ENCODE data around the gene TMEM184A. TPM values are rescaled to one million over a fixed set of nuclear protein-coding genes. Genes with fewer than 3 reads are reported as not detected.

The TMEM184A gene
- total RNA-seq, 2 donors from 2014 or later, result 0.12 to 0.73 TPM

GRCh38 chr7:1539882-1540775, 15.9 kb downstream of the TMEM184A start:
- Mint-ChIP-seq H3K36me3 (no peaks in the 10 kb centered on the region), H3K9me3 (no peaks in the 10 kb centered on the region), H3K27ac (no peak overlapping the region)
- ATAC-seq (no peak), DNase-seq (ENCODE audit: low spot score in 2 of 2) (no peak)

GRCh38 chr7:1539181-1539881, 16.7 kb downstream of the TMEM184A start:
- H3K27ac Mint-ChIP-seq, result no peak overlapping the region
- no peaks in the 10 kb centered on the region for H3K9me3 Mint-ChIP-seq

GRCh38 chr7:1538544-1539180, 17.3 kb downstream of the TMEM184A start:
- ATAC-seq, result no peak
- no peaks in the 10 kb centered on the region for H3K9me3 Mint-ChIP-seq
- no peaks in the 10 kb centered on the region for H3K36me3 Mint-ChIP-seq
- no peak overlapping the region for H3K27ac Mint-ChIP-seq
- DNase-seq (ENCODE audit: low spot score in 2 of 2), result no peak

More at GRCh38 chr7:1539181-1539881, 16.7 kb downstream of the TMEM184A start:
- ATAC-seq (no peak), DNase-seq (ENCODE audit: low spot score in 2 of 2) (no peak)
- H3K36me3 Mint-ChIP-seq, result no peaks in the 10 kb centered on the region

GRCh38 chr7:1537535-1538412, 18.2 kb downstream of the TMEM184A start:
- Mint-ChIP-seq H3K27ac (peak overlapping the region in 1 of 2 donors; percentile 74), H3K36me3 (no peaks in the 10 kb centered on the region), H3K9me3 (no peaks in the 10 kb centered on the region)
- DNase-seq (ENCODE audit: low spot score in 2 of 2) (no peak), ATAC-seq (no peak)

GRCh38 chr7:1536743-1537534, 19.1 kb downstream of the TMEM184A start:
- no peak for ATAC-seq
- DNase-seq (ENCODE audit: low spot score in 2 of 2), result no peak
- Mint-ChIP-seq H3K9me3 (no peaks in the 10 kb centered on the region), H3K27ac (no peak overlapping the region), H3K36me3 (peaks cover 0 to 2% of the 10 kb centered on the region in 2 donors)

GRCh38 chr7:1536455-1536742, 19.6 kb downstream of the TMEM184A start:
- Mint-ChIP-seq H3K36me3 (peaks cover 5 to 7% of the 10 kb centered on the region in 2 donors), H3K27ac (no peak overlapping the region), H3K9me3 (no peaks in the 10 kb centered on the region)
- DNase-seq (ENCODE audit: low spot score in 2 of 2) (no peak), ATAC-seq (no peak)

GRCh38 chr7:1535701-1536454, 20.1 kb downstream of the TMEM184A start:
- H3K27ac Mint-ChIP-seq, result no peak overlapping the region
- H3K36me3 Mint-ChIP-seq, result peaks cover 6 to 9% of the 10 kb centered on the region in 2 donors
- H3K9me3 Mint-ChIP-seq, result no peaks in the 10 kb centered on the region
- ATAC-seq (no peak), DNase-seq (ENCODE audit: low spot score in 2 of 2) (no peak)

- no peak for ATAC-seq
- no peak for DNase-seq (ENCODE audit: low spot score in 2 of 2)
- Mint-ChIP-seq H3K9me3 (no peaks in the 10 kb centered on the region), H3K27ac (no peak overlapping the region), H3K36me3 (peaks cover 6 to 9% of the 10 kb centered on the region in 2 donors)
Observed at GRCh38 chr7:1535100-1535458, 20.9 kb downstream of the TMEM184A start.

GRCh38 chr7:1534330-1535099, 21.5 kb downstream of the TMEM184A start:
- peaks cover 6 to 9% of the 10 kb centered on the region in 2 donors for H3K36me3 Mint-ChIP-seq
- no peaks in the 10 kb centered on the region for H3K9me3 Mint-ChIP-seq
- H3K27ac Mint-ChIP-seq, result peak overlapping the region in 1 of 2 donors; percentile 86
- ATAC-seq (no peak), DNase-seq (ENCODE audit: low spot score in 2 of 2) (no peak)

- DNase-seq (ENCODE audit: low spot score in 2 of 2) (peak in 1 of 2 donors; percentile 39), ATAC-seq (peak; percentile 49 to 58)
- Mint-ChIP-seq H3K27ac (peak overlapping the region; percentile 86 to 92), H3K36me3 (peaks cover 6 to 9% of the 10 kb centered on the region in 2 donors), H3K9me3 (no peaks in the 10 kb centered on the region)
Observed at GRCh38 chr7:1533547-1534329, 22.3 kb downstream of the TMEM184A start.

GRCh38 chr7:1533255-1533546, 22.8 kb downstream of the TMEM184A start:
- Mint-ChIP-seq H3K9me3 (no peaks in the 10 kb centered on the region), H3K27ac (peak overlapping the region; percentile 86 to 92), H3K36me3 (peaks cover 6 to 9% of the 10 kb centered on the region in 2 donors)
- no peak for DNase-seq (ENCODE audit: low spot score in 2 of 2)
- ATAC-seq, result no peak

GRCh38 chr7:1532456-1533254, 23.4 kb downstream of the TMEM184A start:
- ATAC-seq, result peak; percentile 68 to 69
- Mint-ChIP-seq H3K9me3 (no peaks in the 10 kb centered on the region), H3K36me3 (peaks cover 6 to 9% of the 10 kb centered on the region in 2 donors), H3K27ac (peak overlapping the region; percentile 86 to 92)
- DNase-seq (ENCODE audit: low spot score in 2 of 2), result peak; percentile 53 to 77

GRCh38 chr7:1531979-1532455, 24.0 kb downstream of the TMEM184A start:
- H3K36me3 Mint-ChIP-seq, result peaks cover 6 to 9% of the 10 kb centered on the region in 2 donors
- no peaks in the 10 kb centered on the region for H3K9me3 Mint-ChIP-seq
- DNase-seq (ENCODE audit: low spot score in 2 of 2), result no peak
- ATAC-seq, result no peak
- peak overlapping the region; percentile 86 to 92 for H3K27ac Mint-ChIP-seq
